Measurements from ENCODE around the gene MCOLN3.

GRCh38 chr1:85078903-85079302 is 30.6 kb upstream of the MCOLN3 start:
- TF ChIP-seq POLR2A (IDR thresholded peaks at IDR 0.05; ENCODE audit: low read depth, low read length) (no peak), POLR2AphosphoS5 (IDR thresholded peaks at IDR 0.05; ENCODE audit: low read depth, low read length) (no peak)
